Transverse colon (tissue), 4 donors: ENCODE data around the gene ARHGAP10. TPM values are rescaled to one million over a fixed set of nuclear protein-coding genes. Genes with fewer than 3 reads are reported as not detected.

Source experiments
- DNase-seq: peaks from one replicate; pipeline ENCODE4 v3.0.0-alpha.2; 2019
- H3K27ac ChIP-seq, 4 donors: fragments of 200-600 bp; sonication (generic); 2 replicates each; pipeline ENCODE4 v1.5.1; 2016 to 2018; ENCODE audit warnings: inconsistent platforms in 4 of 4
- H3K27me3 ChIP-seq: fragments of 200-600 bp; sonication (generic); 2 replicates; pipeline ENCODE4 v1.5.1; 2017; ENCODE audit warnings: inconsistent platforms
- H3K36me3 ChIP-seq, 4 donors: fragments of 200-600 bp; sonication (generic); 2 replicates each; pipeline ENCODE4 v1.5.1; 2017 to 2019; ENCODE audit warnings: inconsistent platforms in 4 of 4
- H3K4me1 ChIP-seq, 4 donors: fragments of 200-600 bp; sonication (generic); 2 replicates each; pipeline ENCODE4 v1.5.1; 2017 to 2020; ENCODE audit warnings: inconsistent platforms in 4 of 4
- H3K4me3 ChIP-seq, 4 donors: fragments of 200-600 bp; sonication (generic); 1 replicate in 1 of 4; 2 replicates in 3 of 4; pipeline versions ENCODE4 v1.5.1 to v1.6.1; 2017 to 2019; ENCODE audit warnings: inconsistent platforms in 4 of 4
- H3K9me3 ChIP-seq, 2 donors: fragments of 200-600 bp; sonication (generic); 2 replicates each; pipeline ENCODE4 v1.5.1; 2017 to 2019; ENCODE audit warnings: inconsistent platforms in 2 of 2
- CTCF ChIP-seq, 5 experiments: fragments of 200-600 bp in 3 of 5; fragments of 450-650 bp in 2 of 5; sonication (generic) in 3 of 5; IDR thresholded peaks; 1 replicate in 2 of 5; 2 replicates in 3 of 5; pipeline ENCODE4 v1.5.1; 2016 to 2017; ENCODE audit warnings: antibody characterized with exemption in 5 of 5, inconsistent platforms in 3 of 5, mild to moderate bottlenecking in 2 of 5, moderate library complexity in 1 of 5
- EP300 ChIP-seq: sonication (generic); formaldehyde crosslinking; IDR thresholded peaks from one replicate; pipeline ENCODE4 v1.6.1; 2017; ENCODE audit warnings: antibody characterized with exemption, low read depth
- POLR2A ChIP-seq: fragments of 450-650 bp; IDR thresholded peaks from one replicate; pipeline ENCODE4 v1.6.1; 2016; ENCODE audit warnings: antibody characterized with exemption, mild to moderate bottlenecking, moderate library complexity
- POLR2AphosphoS5 ChIP-seq, 3 donors: sonication (generic); formaldehyde crosslinking; IDR thresholded peaks; one replicate each; pipeline ENCODE4 v1.6.1; 2016; ENCODE audit warnings: antibody characterized with exemption in 3 of 3
- WGBS, 2 donors: methylation state at CpG; one replicate each; pipeline ENCODE4 v1.1.5; 2018; ENCODE audit warnings: low coverage in 1 of 2; 5-methylcytosine and 5-hydroxymethylcytosine counted together
- in situ Hi-C, 4 donors: fragments of 200-750 bp; cut with MboI; loops; one replicate each; pipeline versions ENCODE4 v1.15.0 to v1.15.1; 2017; ENCODE audit warnings: low sequenced_read_pairs in 3 of 4, low pct_ligation_motif_present in 1 of 4, low pct_unique_long_range_greater_than_20kb in 1 of 4
- intact Hi-C: fragments of 100-400 bp; cut with DNase I; formaldehyde crosslinking; loops from one replicate; pipeline ENCODE4 v1.15.1; 2023; ENCODE audit warnings: low total_unique reads
- total RNA-seq, 4 donors: library from RNA; depleted of rRNA; stranded (reverse); fragments of >200 nt; gene quantifications; one replicate each; pipeline ENCODE4 v1.1.0, GENCODE V29; 2016

ARHGAP10 gene
- total RNA-seq, 4 donors from 2014 or later, result 14.7 to 27.3 (median 22.9) TPM

- Histone ChIP-seq H3K4me1 (peaks cover 0 to 9% (median 4%) of the 10 kb centered on the region in 4 donors), H3K27me3 (no peaks in the 10 kb centered on the region), H3K9me3 (no peaks in the 10 kb centered on the region), H3K36me3 (no peaks in the 10 kb centered on the region), H3K4me3 (no peak overlapping the region), H3K27ac (peak overlapping the region in 2 of 4 donors; percentile 25 to 35)
- intact Hi-C loops, result no loop called here
- DNase-seq, result no peak
- TF ChIP-seq CTCF (IDR thresholded peaks at IDR 0.05) (no peak), POLR2A (no peak), EP300 (no peak), POLR2AphosphoS5 (IDR thresholded peaks at IDR 0.05) (no peak)
- in situ Hi-C loops, result no loop called here
- WGBS, 2 donors, result 71 to 80% methylated on average over 3 of the region's 3 CpGs
Observed at GRCh38 chr4:147854154-147854553, 122.3 kb downstream of the ARHGAP10 start.

GRCh38 chr4:147855571-147856009 is 123.7 kb downstream of the ARHGAP10 start:
- peak overlapping the region; percentile 3 to 45 (median 28) for H3K27ac ChIP-seq
- no peak overlapping the region for H3K4me3 ChIP-seq
- in situ Hi-C loops (no loop called here), intact Hi-C loops (no loop called here)
- no peaks in the 10 kb centered on the region for H3K36me3 ChIP-seq
- H3K9me3 ChIP-seq, result no peaks in the 10 kb centered on the region
- H3K27me3 ChIP-seq, result no peaks in the 10 kb centered on the region
- no peak for DNase-seq
- TF ChIP-seq POLR2AphosphoS5 (IDR thresholded peaks at IDR 0.05) (peak in 2 of 3 donors; percentile 8 to 26), EP300 (peak; percentile 41), CTCF (IDR thresholded peaks at IDR 0.05) (no peak), POLR2A (no peak)
- peaks cover 0 to 8% (median 2%) of the 10 kb centered on the region in 4 donors for H3K4me1 ChIP-seq
- WGBS, 2 donors, result 60 to 69% methylated on average over 1 of the region's 1 CpG

GRCh38 chr4:147860960-147861359 is 129.1 kb downstream of the ARHGAP10 start:
- TF ChIP-seq EP300, result no peak
- no peak for TF ChIP-seq CTCF (IDR thresholded peaks at IDR 0.05)
- 83% methylated on average over 15 of the region's 15 CpGs; no CpG with 5 or more reads in 1 of the 2 donors for WGBS, 2 donors
- Histone ChIP-seq H3K36me3 (no peaks in the 10 kb centered on the region), H3K4me1 (peaks cover 0 to 24% (median 0%) of the 10 kb centered on the region in 4 donors), H3K4me3 (no peak overlapping the region), H3K27ac (peak overlapping the region in 1 of 4 donors; percentile 50), H3K27me3 (no peaks in the 10 kb centered on the region), H3K9me3 (no peaks in the 10 kb centered on the region)
- DNase-seq, result no peak
- intact Hi-C loops (loop anchor here (10.0 kb wide), 2 partner anchors 126 to 246 kb away; partner anchors contain the start of genes ARHGAP10 and TMEM184C), in situ Hi-C loops (no loop called here)

- H3K27me3 ChIP-seq, result no peaks in the 10 kb centered on the region
- peaks cover 0 to 24% (median 0%) of the 10 kb centered on the region in 4 donors for H3K4me1 ChIP-seq
- intact Hi-C loops (loop anchor here (10.0 kb wide), 2 partner anchors 127 to 247 kb away; partner anchors contain the start of genes ARHGAP10 and TMEM184C), in situ Hi-C loops (no loop called here)
- TF ChIP-seq POLR2A, result no peak
- no peak for TF ChIP-seq CTCF (IDR thresholded peaks at IDR 0.05)
- TF ChIP-seq POLR2AphosphoS5 (IDR thresholded peaks at IDR 0.05), result no peak
- TF ChIP-seq EP300, result no peak
- 91% methylated on average over 14 of the region's 15 CpGs; no CpG with 5 or more reads in 1 of the 2 donors for WGBS, 2 donors
- H3K9me3 ChIP-seq, result no peaks in the 10 kb centered on the region
- H3K36me3 ChIP-seq, result no peaks in the 10 kb centered on the region
- DNase-seq, result no peak
- peak overlapping the region in 1 of 4 donors; percentile 15 for H3K27ac ChIP-seq
- no peak overlapping the region for H3K4me3 ChIP-seq
Observed at GRCh38 chr4:147862043-147862692, 130.3 kb downstream of the ARHGAP10 start.
